Measurements from ENCODE around the gene C8B.

C8B gene

GRCh38 chr1:56965916-56966697 is at the start of gene C8B:
Gene C8B (minus strand): TSS chr1:56966015. CDS start chr1:56965948, 67 bp downstream.
- DNase-seq, result no peak

GRCh38 chr1:57015071-57015470 is 49.3 kb upstream of the C8B start:
- DNase-seq, result no peak

- DNase-seq, result no peak
Observed at GRCh38 chr1:57013522-57013921, 47.7 kb upstream of the C8B start.

- no peak for DNase-seq
Observed at GRCh38 chr1:57012315-57012714, 46.5 kb upstream of the C8B start.

GRCh38 chr1:57010511-57010910 is 44.7 kb upstream of the C8B start:
- DNase-seq, result no peak

GRCh38 chr1:57007948-57008347 is 42.1 kb upstream of the C8B start:
- DNase-seq, result no peak

GRCh38 chr1:57007472-57007871 is 41.7 kb upstream of the C8B start:
- DNase-seq, result no peak

- no peak for DNase-seq
Observed at GRCh38 chr1:57003398-57004139, 37.8 kb upstream of the C8B start.

GRCh38 chr1:56995414-56996100 is 29.7 kb upstream of the C8B start:
- DNase-seq, result no peak

GRCh38 chr1:56993475-56993874 is 27.7 kb upstream of the C8B start:
- no peak for DNase-seq

- no peak for DNase-seq
Observed at GRCh38 chr1:56992318-56993125, 26.7 kb upstream of the C8B start.

- DNase-seq, result no peak
Observed at GRCh38 chr1:56991576-56991975, 25.8 kb upstream of the C8B start.

- DNase-seq, result no peak
Observed at GRCh38 chr1:56986397-56986796, 20.6 kb upstream of the C8B start.

GRCh38 chr1:56985857-56986256 is 20.0 kb upstream of the C8B start:
- no peak for DNase-seq

- DNase-seq, result no peak
Observed at GRCh38 chr1:56983484-56983883, 17.7 kb upstream of the C8B start.

- no peak for DNase-seq
Observed at GRCh38 chr1:56979986-56980755, 14.4 kb upstream of the C8B start.

- DNase-seq, result no peak
Observed at GRCh38 chr1:56978819-56979218, 13.0 kb upstream of the C8B start.

GRCh38 chr1:56977910-56978309 is 12.1 kb upstream of the C8B start:
- DNase-seq, result no peak

- DNase-seq, result no peak
Observed at GRCh38 chr1:56975446-56975845, 9.6 kb upstream of the C8B start.

GRCh38 chr1:56973923-56974742 is 8.3 kb upstream of the C8B start:
- no peak for DNase-seq

GRCh38 chr1:56972976-56973375 is 7.2 kb upstream of the C8B start:
- DNase-seq, result no peak
